Liver (tissue), 3 donors: Measurements from ENCODE around the gene BNIP1.

ENCODE experiments used
- CTCF ChIP-seq: fragments of 150-350 bp; IDR thresholded peaks from 2 replicates; pipeline ENCODE4 v1.5.1; 2017; ENCODE audit warnings: improper control_type of control experiment, low read depth, low read length; ENCODE audit not compliant: missing input control
- MAX ChIP-seq: IDR thresholded peaks from 2 replicates; pipeline ENCODE4 v1.6.1; 2016; ENCODE audit warnings: antibody characterized with exemption
- NR2F2 ChIP-seq: IDR thresholded peaks from 2 replicates; pipeline ENCODE4 v1.6.1; 2016; ENCODE audit warnings: antibody characterized with exemption
- TAF1 ChIP-seq: conservative IDR thresholded peaks from 2 replicates; pipeline ENCODE4 v1.6.1; 2016; ENCODE audit warnings: antibody characterized with exemption, mild to moderate bottlenecking
- donor health status: healthy.
- donor health status: healthy.

GRCh38 chr5:173187054-173187743 is 42.9 kb downstream of the BNIP1 start:
- TF ChIP-seq NR2F2 (no peak), MAX (no peak), CTCF (no peak), TAF1 (no peak)
